Hematopoietic multipotent progenitor cell (in vitro differentiated cells): Measurements from ENCODE around the gene SLC32A1. TPM values are rescaled to one million over a fixed set of nuclear protein-coding genes. Genes with fewer than 3 reads are reported as not detected.

Source experiments
- DNase-seq, 3 donors: peaks; one replicate each; pipeline ENCODE4 v3.0.0-alpha.2; 2011 to 2015; ENCODE audit warnings: low read depth in 2 of 3, low spot score in 2 of 3
- total RNA-seq: library from RNA; depleted of rRNA; stranded (reverse); fragments of >200 nt; gene quantifications from one replicate; pipeline ENCODE4 v1.2.3, GENCODE V29; 2012

SLC32A1 gene
- total RNA-seq, 1 donor, result 0.54 TPM

- DNase-seq, result no peak
These were observed 401 bp downstream of the SLC32A1 start for GRCh38 chr20:38724626-38725147.

- DNase-seq, result peak in 2 of 3 donors; percentile 54 to 56
These were observed 1.0 kb downstream of the SLC32A1 start for GRCh38 chr20:38725148-38725901.

GRCh38 chr20:38725931-38726803, 1.9 kb downstream of the SLC32A1 start:
- peak in 2 of 3 donors; percentile 65 to 78 for DNase-seq

- peak in 2 of 3 donors; percentile 83 to 90 for DNase-seq
These were observed 2.7 kb downstream of the SLC32A1 start for GRCh38 chr20:38726804-38727606.

- DNase-seq, result peak in 1 of 3 donors; percentile 33
These were observed 3.4 kb downstream of the SLC32A1 start for GRCh38 chr20:38727607-38728190.

- DNase-seq, result no peak
These were observed 4.0 kb downstream of the SLC32A1 start for GRCh38 chr20:38728191-38728781.

- DNase-seq, result peak in 1 of 3 donors; percentile 29
These were observed 4.8 kb downstream of the SLC32A1 start for GRCh38 chr20:38728911-38729642.

GRCh38 chr20:38729767-38730166, 5.5 kb downstream of the SLC32A1 start:
- DNase-seq, result no peak

GRCh38 chr20:38730167-38730988, 6.1 kb downstream of the SLC32A1 start:
- peak in 1 of 3 donors; percentile 6 for DNase-seq

GRCh38 chr20:38730989-38731737, 6.9 kb downstream of the SLC32A1 start:
- peak; percentile 70 to 77 (median 76) for DNase-seq

- no peak for DNase-seq
These were observed 7.4 kb downstream of the SLC32A1 start for GRCh38 chr20:38731738-38732113.

GRCh38 chr20:38732981-38733380, 8.7 kb downstream of the SLC32A1 start:
- no peak for DNase-seq

- DNase-seq, result no peak
These were observed 10.9 kb downstream of the SLC32A1 start for GRCh38 chr20:38735172-38735571.

- no peak for DNase-seq
These were observed 13.6 kb downstream of the SLC32A1 start for GRCh38 chr20:38737887-38738286.

- no peak for DNase-seq
These were observed 21.5 kb downstream of the SLC32A1 start for GRCh38 chr20:38745757-38746156.

- DNase-seq, result no peak
These were observed 23.3 kb downstream of the SLC32A1 start for GRCh38 chr20:38747495-38748096.
